Ectodermal cell (in vitro differentiated cells): Measurements from ENCODE around the gene RAET1L. TPM values are rescaled to one million over a fixed set of nuclear protein-coding genes. Genes with fewer than 3 reads are reported as not detected.
A peak's percentile ranks its signal among the peaks of the same experiment; 100 is the strongest.
"Not testable (repeated sequence)": the region's sequence is repeated elsewhere in the genome, so short reads cannot be mapped to it uniquely, and the experiment has no call there.

Experiments
- H3K27ac ChIP-seq: 2 replicates; pipeline ENCODE4 v1.7.0; 2013; ENCODE audit warnings: mild to moderate bottlenecking, low read depth, low read length; ENCODE audit not compliant: insufficient read depth, poor library complexity, severe bottlenecking
- H3K27me3 ChIP-seq: 2 replicates; pipeline ENCODE4 v1.7.0; 2013; ENCODE audit warnings: mild to moderate bottlenecking, low read length; ENCODE audit not compliant: insufficient read depth, control insufficient read depth, poor library complexity, severe bottlenecking
- H3K36me3 ChIP-seq: one replicate; pipeline ENCODE4 v1.7.0; 2013; ENCODE audit warnings: low read length; ENCODE audit not compliant: control insufficient read depth, insufficient read depth
- H3K4me1 ChIP-seq: one replicate; pipeline ENCODE4 v1.7.0; 2013; ENCODE audit warnings: low read length; ENCODE audit not compliant: control insufficient read depth, insufficient read depth
- H3K4me3 ChIP-seq: 2 replicates; pipeline ENCODE4 v1.7.0; 2013; ENCODE audit warnings: low read depth, low read length, control low read depth; ENCODE audit not compliant: insufficient read depth
- H3K9me3 ChIP-seq: 2 replicates; pipeline ENCODE4 v1.7.0; 2013; ENCODE audit warnings: mild to moderate bottlenecking, low read length, moderate library complexity; ENCODE audit not compliant: control insufficient read depth
- WGBS, 2 experiments: methylation state at CpG; one replicate each; pipeline ENCODE4 v1.1.7; 2013; ENCODE audit warnings: missing lambda C conversion rate in 2 of 2; 5-methylcytosine and 5-hydroxymethylcytosine counted together
- polyA plus RNA-seq, 4 experiments: library from polyadenylated mRNA; stranded (reverse); fragments of 50-300 nt; gene quantifications; one replicate each; pipeline ENCODE4 v1.2.3, GENCODE V29; 2013

RAET1L gene
- not detected for polyA plus RNA-seq (2013, experiment 1 of 4)
- polyA plus RNA-seq (2013, experiment 2 of 4), result not detected
- not detected for polyA plus RNA-seq (2013, experiment 3 of 4)
- not detected for polyA plus RNA-seq (2013, experiment 4 of 4)

- no peaks in the 10 kb centered on the region for H3K36me3 ChIP-seq
- no peaks in the 10 kb centered on the region for H3K4me1 ChIP-seq
- WGBS, 2 experiments, result 87% methylated on average over 36 of the region's 36 CpGs
- no peak within 1 kb of the TSS for H3K27ac ChIP-seq
- H3K4me3 ChIP-seq, result no peak within 1 kb of the TSS
- H3K27me3 ChIP-seq, result peaks cover 20% of the 10 kb centered on the region
- no peaks in the 10 kb centered on the region for H3K9me3 ChIP-seq
These were observed at the start of gene RAET1L for GRCh38 chr6:150025201-150025917. Gene RAET1L, minus strand, starts transcription at chr6:150025532. Its CDS starts 61 bp downstream, at chr6:150025471.

- Histone ChIP-seq H3K27me3 (peaks cover 4% of the 10 kb centered on the region), H3K4me1 (no peaks in the 10 kb centered on the region), H3K36me3 (no peaks in the 10 kb centered on the region), H3K4me3 (no peak overlapping the region), H3K27ac (no peak overlapping the region), H3K9me3 (no peaks in the 10 kb centered on the region)
- WGBS, 2 experiments, result 67 to 75% methylated on average over 1 to 2 of the region's 2 CpGs
These were observed 49.7 kb upstream of the RAET1L start for GRCh38 chr6:150075034-150075421.

GRCh38 chr6:150074396-150075033, 49.2 kb upstream of the RAET1L start:
- not testable (repeated sequence) for H3K27ac ChIP-seq, H3K4me1 ChIP-seq, H3K4me3 ChIP-seq, H3K27me3 ChIP-seq, H3K36me3 ChIP-seq, H3K9me3 ChIP-seq
- WGBS, 2 experiments, result 85 to 94% methylated on average over 4 of the region's 4 CpGs

- H3K27me3 ChIP-seq, result peaks cover 28% of the 10 kb centered on the region
- no peaks in the 10 kb centered on the region for H3K9me3 ChIP-seq
- no peak overlapping the region for H3K4me3 ChIP-seq
- 75 to 78% methylated on average over 8 of the region's 8 CpGs for WGBS, 2 experiments
- H3K27ac ChIP-seq, result no peak overlapping the region
- H3K4me1 ChIP-seq, result no peaks in the 10 kb centered on the region
- no peaks in the 10 kb centered on the region for H3K36me3 ChIP-seq
These were observed 46.9 kb upstream of the RAET1L start for GRCh38 chr6:150072201-150072600.

GRCh38 chr6:150070236-150070818, 45.0 kb upstream of the RAET1L start:
- H3K27ac ChIP-seq, result no peak overlapping the region
- H3K4me3 ChIP-seq, result no peak overlapping the region
- WGBS, 2 experiments, result 93 to 94% methylated on average over 3 of the region's 3 CpGs
- H3K36me3 ChIP-seq, result no peaks in the 10 kb centered on the region
- H3K9me3 ChIP-seq, result no peaks in the 10 kb centered on the region
- H3K4me1 ChIP-seq, result no peaks in the 10 kb centered on the region
- H3K27me3 ChIP-seq, result peaks cover 30% of the 10 kb centered on the region

- Histone ChIP-seq H3K4me1 (no peaks in the 10 kb centered on the region), H3K27me3 (peaks cover 30% of the 10 kb centered on the region), H3K9me3 (no peaks in the 10 kb centered on the region), H3K36me3 (no peaks in the 10 kb centered on the region), H3K27ac (no peak overlapping the region), H3K4me3 (no peak overlapping the region)
- WGBS, 2 experiments, result 77 to 79% methylated on average over 11 of the region's 11 CpGs
These were observed 44.4 kb upstream of the RAET1L start for GRCh38 chr6:150069706-150070105.

- WGBS, 2 experiments, result 0 to 1% methylated on average over 70 to 71 of the region's 72 CpGs
- peaks cover 30% of the 10 kb centered on the region for H3K27me3 ChIP-seq
- no peaks in the 10 kb centered on the region for H3K4me1 ChIP-seq
- no peaks in the 10 kb centered on the region for H3K36me3 ChIP-seq
- H3K27ac ChIP-seq, result peak within 1 kb of the TSS; percentile 33
- peak within 1 kb of the TSS; percentile 55 for H3K4me3 ChIP-seq
- no peaks in the 10 kb centered on the region for H3K9me3 ChIP-seq
These were observed 43.7 kb upstream of the RAET1L start, which contains the start of gene ULBP3 for GRCh38 chr6:150068720-150069648. Gene ULBP3, minus strand, starts transcription at chr6:150069121. Its CDS starts 55 bp downstream, at chr6:150069066.

- 40 to 55% methylated on average over 4 of the region's 4 CpGs for WGBS, 2 experiments
- H3K9me3 ChIP-seq, result no peaks in the 10 kb centered on the region
- H3K4me3 ChIP-seq, result peak overlapping the region; percentile 55
- H3K27ac ChIP-seq, result no peak overlapping the region
- peaks cover 30% of the 10 kb centered on the region for H3K27me3 ChIP-seq
- H3K4me1 ChIP-seq, result no peaks in the 10 kb centered on the region
- H3K36me3 ChIP-seq, result no peaks in the 10 kb centered on the region
These were observed 42.8 kb upstream of the RAET1L start for GRCh38 chr6:150068151-150068550.

GRCh38 chr6:150065083-150065482, 39.8 kb upstream of the RAET1L start:
- Histone ChIP-seq H3K4me3 (no peak overlapping the region), H3K4me1 (no peaks in the 10 kb centered on the region), H3K27me3 (peaks cover 26% of the 10 kb centered on the region), H3K9me3 (no peaks in the 10 kb centered on the region), H3K36me3 (no peaks in the 10 kb centered on the region), H3K27ac (no peak overlapping the region)
- WGBS, 2 experiments, result 68 to 74% methylated on average over 2 of the region's 2 CpGs
